Endothelial cell of umbilical vein (primary cell): ENCODE measurements around the gene IL4I1. TPM values are rescaled to one million over a fixed set of nuclear protein-coding genes. Genes with fewer than 3 reads are reported as not detected.

Source experiments
- BruUV-seq: library from RNA; stranded (reverse); fragments of 400-500 nt; replicated peaks from 2 replicates; lab custom pipeline; 2021; lab: Mats Ljungman, UMichigan
- CTCF ChIA-PET: fragments of 300-600, 350-600 bp; sonication (Branson Sonifier 250); formaldehyde crosslinking; loops from one replicate; lab custom pipeline; 2021; ENCODE audit warnings: antibody characterized with exemption, inconsistent platforms; lab: Charles Lee
- POLR2A ChIA-PET: fragments of 300-600, 350-600 bp; sonication (Branson Sonifier 250); formaldehyde crosslinking; loops from one replicate; lab custom pipeline; 2021; ENCODE audit warnings: antibody characterized with exemption, inconsistent platforms; lab: Charles Lee
- DNase-seq: peaks from one replicate; pipeline ENCODE4 v3.0.0-alpha.2; 2011; ENCODE audit warnings: low read depth, low spot score
- FAIRE-seq: peaks from 2 replicates; lab custom pipeline; 2011; peaks lifted over from hg19 to GRCh38; lab: Jason Lieb, UNC
- H2AFZ ChIP-seq: 2 replicates; pipeline ENCODE4 v1.6.0; 2012; ENCODE audit warnings: low read depth, low read length, control low read depth, inconsistent platforms
- H3K27ac ChIP-seq: 2 replicates; pipeline ENCODE4 v1.5.1; 2011; ENCODE audit warnings: low read depth, mild to moderate bottlenecking, control low read depth, low read length, moderate library complexity; ENCODE audit not compliant: insufficient read depth
- H3K27me3 ChIP-seq, 2 experiments: 2 replicates each; pipeline versions ENCODE4 v1.6.0 to v1.6.1; 2011; ENCODE audit warnings: low read length in 2 of 2, mixed read lengths in 1 of 2; ENCODE audit not compliant: control insufficient read depth in 2 of 2, insufficient read depth in 2 of 2
- H3K36me3 ChIP-seq, 2 experiments: 2 replicates in 1 of 2; 3 replicates in 1 of 2; pipeline ENCODE4 v1.5.1; 2011; ENCODE audit warnings: low read length in 2 of 2, mild to moderate bottlenecking in 1 of 2, moderate library complexity in 1 of 2; ENCODE audit not compliant: control insufficient read depth in 2 of 2, insufficient read depth in 2 of 2; ENCODE audit errors: extremely low read depth in 1 of 2
- H3K4me1 ChIP-seq: 3 replicates; pipeline ENCODE4 v1.5.1; 2011; ENCODE audit warnings: mild to moderate bottlenecking, low read length; ENCODE audit not compliant: control insufficient read depth, insufficient read depth; ENCODE audit errors: extremely low read depth
- H3K4me2 ChIP-seq: 2 replicates; pipeline ENCODE4 v1.6.1; 2011; ENCODE audit warnings: low read length, control low read depth, mixed read lengths; ENCODE audit not compliant: insufficient read depth
- H3K4me3 ChIP-seq, 3 experiments: fragments of 200-600 bp in 1 of 3; sonication (generic), shearing (Covaris generic) in 1 of 3; replicated peaks in 1 of 3; 2 replicates each; pipeline ENCODE4 v1.5.1; 2011 to 2016; ENCODE audit warnings: control low read depth in 3 of 3, low read length in 3 of 3, mild to moderate bottlenecking in 2 of 3, inconsistent platforms in 1 of 3, low read depth in 1 of 3, moderate library complexity in 1 of 3; ENCODE audit not compliant: insufficient read depth in 1 of 3
- H3K79me2 ChIP-seq: 2 replicates; pipeline ENCODE4 v1.6.0; 2012; ENCODE audit warnings: low read length, inconsistent platforms; ENCODE audit not compliant: control insufficient read depth, insufficient read depth
- H3K9ac ChIP-seq: replicated peaks from 2 replicates; pipeline ENCODE3; 2011; ENCODE audit warnings: low read length, control low read depth; ENCODE audit not compliant: insufficient read depth; ENCODE audit errors: extremely low read depth
- H3K9me1 ChIP-seq: replicated peaks from 3 replicates; pipeline ENCODE4 v1.6.0; 2011; ENCODE audit warnings: mild to moderate bottlenecking, low read length; ENCODE audit not compliant: control insufficient read depth, insufficient read depth; ENCODE audit errors: extremely low read depth
- H3K9me3 ChIP-seq: replicated peaks from 2 replicates; pipeline ENCODE4 v1.5.1; 2012; ENCODE audit warnings: low read length, inconsistent platforms; ENCODE audit not compliant: control insufficient read depth, insufficient read depth
- H4K20me1 ChIP-seq: replicated peaks from 2 replicates; pipeline ENCODE3; 2011; ENCODE audit warnings: mild to moderate bottlenecking, low read length; ENCODE audit not compliant: control insufficient read depth, insufficient read depth; ENCODE audit errors: extremely low read depth
- CTCF ChIP-seq, 2 donors: IDR thresholded peaks; 1 replicate in 1 of 2; 2 replicates in 1 of 2; pipeline ENCODE4 v1.5.1; 2011; ENCODE audit warnings: low read length in 2 of 2, mild to moderate bottlenecking in 2 of 2, moderate library complexity in 2 of 2, control low read depth in 1 of 2, inconsistent platforms in 1 of 2, low read depth in 1 of 2; ENCODE audit not compliant: insufficient read depth in 1 of 2; ENCODE audit errors: extremely low read depth in 1 of 2
- EZH2 ChIP-seq: IDR thresholded peaks from 2 replicates; pipeline ENCODE4 v1.6.1; 2012; ENCODE audit warnings: borderline replicate concordance, low read depth, mild to moderate bottlenecking, moderate library complexity, low read length, inconsistent platforms; ENCODE audit not compliant: severe bottlenecking
- FOS ChIP-seq: IDR thresholded peaks from 2 replicates; pipeline ENCODE4 v1.6.1; 2011; ENCODE audit warnings: mild to moderate bottlenecking, low read length, moderate library complexity, borderline replicate concordance; ENCODE audit not compliant: insufficient read depth
- GATA2 ChIP-seq: IDR thresholded peaks from 2 replicates; pipeline ENCODE4 v1.7.0; 2011; ENCODE audit warnings: low read depth, mild to moderate bottlenecking, moderate library complexity, mixed read lengths, low read length; ENCODE audit not compliant: insufficient read length, insufficient read depth
- JUN ChIP-seq: IDR thresholded peaks from 2 replicates; pipeline ENCODE4 v1.6.1; 2011; ENCODE audit warnings: borderline replicate concordance, low read depth; ENCODE audit not compliant: insufficient read length, insufficient read depth
- MAX ChIP-seq: IDR thresholded peaks from 2 replicates; pipeline ENCODE4 v1.6.1; 2011; ENCODE audit not compliant: insufficient read depth, insufficient read length
- MYC ChIP-seq: IDR thresholded peaks from one replicate; pipeline ENCODE4 v1.6.1; 2011; ENCODE audit warnings: mild to moderate bottlenecking, low read depth, low read length
- POLR2A ChIP-seq: IDR thresholded peaks from 2 replicates; pipeline ENCODE4 v1.6.1; 2012; ENCODE audit warnings: low read depth, mild to moderate bottlenecking, control low read depth, low read length
- POLR2AphosphoS5 ChIP-seq: IDR thresholded peaks from 2 replicates; pipeline ENCODE4 v1.6.1; 2012; ENCODE audit warnings: low read depth, mild to moderate bottlenecking, control low read depth, low read length, moderate library complexity; ENCODE audit not compliant: insufficient read depth
- dilution Hi-C: fragments of 300-500 bp; cut with MboI; formaldehyde crosslinking; loops from one replicate; pipeline ENCODE4 v1.15.0; 2019; ENCODE audit warnings: low sequenced_read_pairs; ENCODE audit not compliant: extremely low pct_ligation_motif_present
- intact Hi-C: fragments of 100-400 bp; cut with micrococcal nuclease; formaldehyde crosslinking; loops from one replicate; pipeline ENCODE4 v1.10.0; 2022
- polyA plus RNA-seq, 4 experiments: library from polyadenylated mRNA; depleted of rRNA in 3 of 4; stranded (reverse) in 3 of 4; unstranded in 1 of 4; fragments of >200 nt; gene quantifications; 2 replicates each; pipeline versions ENCODE4 v1.2.1 to v1.2.3, GENCODE V29; 2011 to 2012; ENCODE audit warnings: missing spikeins in 1 of 4
- total RNA-seq: library from RNA; stranded (reverse); gene quantifications from 2 replicates; pipeline ENCODE4 v1.2.3, GENCODE V29; 2021

Gene IL4I1
- total and polyA plus RNA-seq, 2 donors (not counting 3 experiments of a cell fraction or from before 2014, with no cell fraction given): 5.0 to 5.6 TPM

- H3K27ac ChIP-seq: no peak overlapping the region
- no peak overlapping the region for H3K9ac ChIP-seq
- peaks cover 25% of the 10 kb centered on the region for H3K79me2 ChIP-seq
- peaks cover 2 to 43% of the 10 kb centered on the region in 2 experiments for H3K36me3 ChIP-seq
- BruUV-seq: no TSS peak
- dilution Hi-C loops: no loop called here
- H3K4me2 ChIP-seq: no peak overlapping the region
- intact Hi-C loops: no loop called here
- POLR2A ChIA-PET: no interaction called here
- TF ChIP-seq MAX: no peak
- no peak for TF ChIP-seq FOS
- no peak for TF ChIP-seq GATA2
- TF ChIP-seq EZH2: no peak
- TF ChIP-seq MYC: no peak
- TF ChIP-seq POLR2AphosphoS5: no peak
- TF ChIP-seq JUN: no peak
- TF ChIP-seq CTCF (IDR thresholded peaks at IDR 0.05; ENCODE audit: extremely low read depth in 1 of 2, insufficient read depth in 1 of 2, low read depth in 1 of 2, low read length in 2 of 2): no peak
- no peak for TF ChIP-seq POLR2A
- no peak overlapping the region for H3K4me3 ChIP-seq
- FAIRE-seq (no peak), DNase-seq (no peak)
- no peaks in the 10 kb centered on the region for H3K27me3 ChIP-seq
- H2AFZ ChIP-seq: no peak overlapping the region
- no peaks in the 10 kb centered on the region for H3K9me3 ChIP-seq
- peaks cover 26% of the 10 kb centered on the region for H3K4me1 ChIP-seq
- no peaks in the 10 kb centered on the region for H4K20me1 ChIP-seq
- H3K9me1 ChIP-seq: no peaks in the 10 kb centered on the region
- CTCF ChIA-PET: no interaction called here
Observed at GRCh38 chr19:49855277-49855675, 41.4 kb downstream of the IL4I1 start.
